KMS-11 (cell line): Measurements from ENCODE around the gene GIPR.
"Not testable (repeated sequence)": the region's sequence is repeated elsewhere in the genome, so short reads cannot be mapped to it uniquely, and the experiment has no call there.

Experiments
- H2AFZ ChIP-seq: fragments of 200-600 bp; sonication (generic); 2 replicates; pipeline ENCODE4 v1.6.1; 2016; ENCODE audit warnings: antibody characterized with exemption, mixed run types, low read depth
- H3K27ac ChIP-seq: fragments of 200-600 bp; sonication (generic); 2 replicates; pipeline ENCODE4 v1.6.1; 2016; ENCODE audit warnings: mild to moderate bottlenecking, mixed run types
- H3K27me3 ChIP-seq: fragments of 200-600 bp; sonication (generic); 2 replicates; pipeline ENCODE4 v1.6.1; 2017; ENCODE audit warnings: mild to moderate bottlenecking, low read depth, mixed run types, moderate library complexity; ENCODE audit not compliant: insufficient read depth
- H3K36me3 ChIP-seq: fragments of 200-600 bp; sonication (generic); 2 replicates; pipeline ENCODE4 v1.6.1; 2017; ENCODE audit warnings: mild to moderate bottlenecking, mixed run types; ENCODE audit not compliant: insufficient read depth
- H3K4me1 ChIP-seq: fragments of 200-600 bp; sonication (generic); 2 replicates; pipeline ENCODE4 v1.6.1; 2016; ENCODE audit warnings: mild to moderate bottlenecking, low read depth, mixed run types; ENCODE audit not compliant: poor library complexity, severe bottlenecking
- H3K4me2 ChIP-seq: fragments of 200-600 bp; sonication (generic); 2 replicates; pipeline ENCODE4 v1.7.0; 2016; ENCODE audit warnings: mild to moderate bottlenecking, mixed run types
- H3K4me3 ChIP-seq: fragments of 200-600 bp; sonication (generic); IDR thresholded peaks from 2 replicates; pipeline ENCODE4 v1.6.1; 2017; ENCODE audit warnings: low read depth, low read length, mixed read lengths; ENCODE audit not compliant: insufficient read depth
- H3K79me2 ChIP-seq: fragments of 200-600 bp; sonication (generic); 2 replicates; pipeline ENCODE4 v1.6.1; 2016; ENCODE audit warnings: low read depth, mixed run types; ENCODE audit not compliant: insufficient read depth
- H3K9ac ChIP-seq: fragments of 200-600 bp; sonication (generic); 2 replicates; pipeline ENCODE4 v1.6.1; 2016; ENCODE audit warnings: mild to moderate bottlenecking, mixed run types
- H4K20me1 ChIP-seq: fragments of 200-600 bp; sonication (generic); 2 replicates; pipeline ENCODE4 v1.6.1; 2016; ENCODE audit warnings: mild to moderate bottlenecking, mixed run types; ENCODE audit not compliant: insufficient read depth
- TF ChIP-seq, protein P1 (sequence below): fragments of 200-600 bp; sonication (generic); conservative IDR thresholded peaks from 2 replicates; pipeline ENCODE4 v1.6.1; 2017; ENCODE audit warnings: low read depth, mild to moderate bottlenecking, antibody characterized with exemption, low read length, moderate library complexity, mixed read lengths

Gene GIPR

GRCh38 chr19:45682117-45682516 lies 14.1 kb downstream of the GIPR start:
- Histone ChIP-seq H2AFZ (peak overlapping the region; percentile 93), H3K9ac (no peak overlapping the region; the same call in 1 of the 2 replicates), H4K20me1 (no peaks in the 10 kb centered on the region), H3K27me3 (peaks cover 3% of the 10 kb centered on the region; the same call in 1 of the 2 replicates), H3K4me2 (peak overlapping the region; percentile 69), H3K4me1 (peaks cover 21% of the 10 kb centered on the region), H3K79me2 (no peaks in the 10 kb centered on the region), H3K36me3 (peaks cover 3% of the 10 kb centered on the region; the same call in 1 of the 2 replicates), H3K27ac (no peak overlapping the region), H3K4me3 (no peak overlapping the region)
- TF ChIP-seq, protein P1, sequence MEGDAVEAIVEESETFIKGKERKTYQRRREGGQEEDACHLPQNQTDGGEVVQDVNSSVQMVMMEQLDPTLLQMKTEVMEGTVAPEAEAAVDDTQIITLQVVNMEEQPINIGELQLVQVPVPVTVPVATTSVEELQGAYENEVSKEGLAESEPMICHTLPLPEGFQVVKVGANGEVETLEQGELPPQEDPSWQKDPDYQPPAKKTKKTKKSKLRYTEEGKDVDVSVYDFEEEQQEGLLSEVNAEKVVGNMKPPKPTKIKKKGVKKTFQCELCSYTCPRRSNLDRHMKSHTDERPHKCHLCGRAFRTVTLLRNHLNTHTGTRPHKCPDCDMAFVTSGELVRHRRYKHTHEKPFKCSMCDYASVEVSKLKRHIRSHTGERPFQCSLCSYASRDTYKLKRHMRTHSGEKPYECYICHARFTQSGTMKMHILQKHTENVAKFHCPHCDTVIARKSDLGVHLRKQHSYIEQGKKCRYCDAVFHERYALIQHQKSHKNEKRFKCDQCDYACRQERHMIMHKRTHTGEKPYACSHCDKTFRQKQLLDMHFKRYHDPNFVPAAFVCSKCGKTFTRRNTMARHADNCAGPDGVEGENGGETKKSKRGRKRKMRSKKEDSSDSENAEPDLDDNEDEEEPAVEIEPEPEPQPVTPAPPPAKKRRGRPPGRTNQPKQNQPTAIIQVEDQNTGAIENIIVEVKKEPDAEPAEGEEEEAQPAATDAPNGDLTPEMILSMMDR: no peak

- TF ChIP-seq, protein P1: no peak
- Histone ChIP-seq H3K36me3 (peaks cover 8% of the 10 kb centered on the region; the same call in 1 of the 2 replicates), H3K4me1 (peaks cover 17% of the 10 kb centered on the region), H3K9ac (no peak overlapping the region), H2AFZ (no peak overlapping the region), H3K4me2 (no peak overlapping the region), H4K20me1 (no peaks in the 10 kb centered on the region), H3K27me3 (peaks cover 3% of the 10 kb centered on the region; the same call in 1 of the 2 replicates), H3K79me2 (no peaks in the 10 kb centered on the region), H3K4me3 (no peak overlapping the region), H3K27ac (no peak overlapping the region)
Measured at GRCh38 chr19:45682908-45683307, 14.9 kb downstream of the GIPR start.

GRCh38 chr19:45685045-45685444 lies 17.0 kb downstream of the GIPR start:
- H3K79me2 ChIP-seq, H3K4me2 ChIP-seq: not testable (repeated sequence)
- peaks cover 11% of the 10 kb centered on the region for H3K4me1 ChIP-seq

DNA sequence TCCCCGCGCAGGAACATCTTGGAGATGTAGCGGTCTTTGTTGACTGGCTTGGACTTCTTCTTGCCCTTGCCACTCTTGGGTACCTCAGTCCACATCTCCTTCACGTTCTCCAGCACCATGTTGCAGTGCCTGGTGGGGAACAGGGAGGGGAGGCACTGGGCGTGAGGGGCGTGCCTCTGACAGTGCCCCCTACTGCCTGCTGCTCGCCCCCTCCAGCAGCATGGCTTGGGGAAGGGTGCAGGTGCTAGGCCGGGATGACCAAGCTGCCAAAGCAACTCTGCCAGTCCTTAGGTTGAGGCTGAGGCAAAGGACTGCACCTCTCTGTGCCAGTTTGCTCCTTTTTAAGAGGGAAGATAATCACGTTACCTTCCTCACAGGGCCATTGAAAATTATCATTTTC lies 19.6 kb downstream of the GIPR start:
- Histone ChIP-seq H3K4me3 (no peak overlapping the region), H2AFZ (no peak overlapping the region), H4K20me1 (no peaks in the 10 kb centered on the region), H3K9ac (no peak overlapping the region), H3K36me3 (peaks cover 11% of the 10 kb centered on the region; the same call in 1 of the 2 replicates), H3K4me2 (no peak overlapping the region), H3K27me3 (no peaks in the 10 kb centered on the region), H3K4me1 (peaks cover 7% of the 10 kb centered on the region), H3K27ac (no peak overlapping the region), H3K79me2 (peaks cover 24% of the 10 kb centered on the region)
- TF ChIP-seq, protein P1: no peak

More at GRCh38 chr19:45685045-45685444, 17.0 kb downstream of the GIPR start:
- not testable (repeated sequence) for H3K27ac ChIP-seq, H4K20me1 ChIP-seq, H3K27me3 ChIP-seq, H2AFZ ChIP-seq, H3K9ac ChIP-seq, H3K4me3 ChIP-seq
- H3K36me3 ChIP-seq: peaks cover 11% of the 10 kb centered on the region; the same call in 1 of the 2 replicates

- H3K36me3 ChIP-seq: peaks cover 11% of the 10 kb centered on the region; the same call in 1 of the 2 replicates
- peak within 1 kb of the TSS; percentile 8 for H3K4me3 ChIP-seq
- TF ChIP-seq, protein P1: no peak
- peak within 1 kb of the TSS; percentile 73 for H2AFZ ChIP-seq
- no peaks in the 10 kb centered on the region for H3K27me3 ChIP-seq
- peaks cover 24% of the 10 kb centered on the region for H3K79me2 ChIP-seq
- no peaks in the 10 kb centered on the region for H4K20me1 ChIP-seq
- peak within 1 kb of the TSS; percentile 66 for H3K4me2 ChIP-seq
- H3K27ac ChIP-seq: peak within 1 kb of the TSS; percentile 82
- peaks cover 25% of the 10 kb centered on the region for H3K4me1 ChIP-seq
- peak within 1 kb of the TSS; percentile 83 for H3K9ac ChIP-seq
Measured at GRCh38 chr19:45691516-45692186, 23.6 kb downstream of the GIPR start, which contains the start of gene SNRPD2. SNRPD2 (minus strand) TSS chr19:45691953; CDS start chr19:45691888, 65 bp downstream.
